Measurements from ENCODE around the gene CAMSAP1.
"Not testable (repeated sequence)": the region's sequence is repeated elsewhere in the genome, so short reads cannot be mapped to it uniquely, and the experiment has no call there.

CAMSAP1 gene

DNA sequence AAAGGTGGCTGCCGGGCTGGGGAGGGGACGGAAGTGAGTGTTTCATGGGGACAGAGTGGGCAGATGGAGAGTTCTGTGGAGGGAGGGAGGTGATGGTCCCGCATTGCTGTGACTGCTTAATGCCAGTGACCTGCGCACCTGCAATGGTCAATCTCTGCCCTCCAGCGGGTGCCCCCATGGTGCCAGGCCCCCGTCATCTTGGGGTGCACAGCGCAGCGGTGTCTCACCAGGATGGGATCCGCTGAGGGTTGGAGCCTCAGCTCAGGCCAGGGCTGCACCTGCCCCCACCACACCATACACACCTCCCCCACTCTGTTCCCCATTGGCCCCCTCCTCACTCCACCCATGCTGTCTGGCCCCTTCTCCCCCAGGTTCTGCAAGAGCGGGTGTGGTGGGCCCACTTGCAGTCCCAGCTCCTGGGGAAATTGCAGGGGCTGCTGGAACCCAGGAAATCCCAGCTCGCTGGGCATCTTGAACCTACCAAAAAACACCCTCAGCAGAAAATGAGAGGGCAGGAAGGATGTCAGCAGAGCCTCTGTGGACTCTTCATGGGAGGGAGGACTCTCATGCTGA lies 12.1 kb upstream of the CAMSAP1 start:
- ATAC-seq = no peak

DNA sequence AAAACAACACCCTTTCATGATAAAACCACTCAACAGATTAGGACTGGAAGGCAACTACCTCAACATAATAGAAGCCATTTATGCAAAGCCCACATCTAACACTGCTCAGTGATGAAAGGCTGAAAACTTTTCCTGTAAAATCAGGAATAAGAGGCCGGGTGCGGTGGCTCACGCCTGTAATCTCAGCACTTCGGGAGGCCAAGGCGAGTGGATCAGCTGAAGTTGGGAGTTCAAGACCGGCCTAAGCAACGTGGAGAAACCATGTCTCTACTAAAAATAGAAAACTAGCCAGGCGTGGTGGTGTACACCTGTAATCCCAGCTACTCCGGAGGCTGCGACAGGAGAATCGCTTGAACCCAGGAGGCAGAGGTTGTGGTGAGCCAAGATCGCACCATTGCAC lies 8.9 kb upstream of the CAMSAP1 start:
- not testable (repeated sequence) for ATAC-seq

More for the DNA sequence above, 12.1 kb upstream of the CAMSAP1 start:
- TF ChIP-seq SNAI2 (CRISPR knock-in tag; IDR thresholded peaks at IDR 0.05) (no peak), ZFP3 (CRISPR knock-in tag; IDR thresholded peaks at IDR 0.05) (no peak), PPARA (CRISPR knock-in tag; IDR thresholded peaks at IDR 0.05; ENCODE audit: borderline replicate concordance) (no peak), ISL1 (CRISPR knock-in tag; IDR thresholded peaks at IDR 0.05) (no peak), ESRRG (CRISPR knock-in tag; IDR thresholded peaks at IDR 0.05) (no peak), OSR1 (CRISPR knock-in tag; IDR thresholded peaks at IDR 0.05) (no peak), ZNF8 (CRISPR knock-in tag; IDR thresholded peaks at IDR 0.05) (no peak), TOX (CRISPR knock-in tag; IDR thresholded peaks at IDR 0.05; ENCODE audit: borderline replicate concordance) (no peak), BACH2 (CRISPR knock-in tag; IDR thresholded peaks at IDR 0.05; ENCODE audit: borderline replicate concordance) (no peak), CSDC2 (CRISPR knock-in tag; IDR thresholded peaks at IDR 0.05) (no peak), ZFP30 (CRISPR knock-in tag; IDR thresholded peaks at IDR 0.05) (no peak), ZC3H10 (CRISPR knock-in tag; IDR thresholded peaks at IDR 0.05) (no peak), ZNF565 (CRISPR knock-in tag; conservative IDR thresholded peaks at IDR 0.05; ENCODE audit: low read depth) (no peak), ZNF70 (CRISPR knock-in tag; IDR thresholded peaks at IDR 0.05) (no peak), ARNTL (CRISPR knock-in tag; IDR thresholded peaks at IDR 0.05; ENCODE audit: borderline replicate concordance, low read depth) (no peak)
- TF ChIP-seq, protein P1, sequence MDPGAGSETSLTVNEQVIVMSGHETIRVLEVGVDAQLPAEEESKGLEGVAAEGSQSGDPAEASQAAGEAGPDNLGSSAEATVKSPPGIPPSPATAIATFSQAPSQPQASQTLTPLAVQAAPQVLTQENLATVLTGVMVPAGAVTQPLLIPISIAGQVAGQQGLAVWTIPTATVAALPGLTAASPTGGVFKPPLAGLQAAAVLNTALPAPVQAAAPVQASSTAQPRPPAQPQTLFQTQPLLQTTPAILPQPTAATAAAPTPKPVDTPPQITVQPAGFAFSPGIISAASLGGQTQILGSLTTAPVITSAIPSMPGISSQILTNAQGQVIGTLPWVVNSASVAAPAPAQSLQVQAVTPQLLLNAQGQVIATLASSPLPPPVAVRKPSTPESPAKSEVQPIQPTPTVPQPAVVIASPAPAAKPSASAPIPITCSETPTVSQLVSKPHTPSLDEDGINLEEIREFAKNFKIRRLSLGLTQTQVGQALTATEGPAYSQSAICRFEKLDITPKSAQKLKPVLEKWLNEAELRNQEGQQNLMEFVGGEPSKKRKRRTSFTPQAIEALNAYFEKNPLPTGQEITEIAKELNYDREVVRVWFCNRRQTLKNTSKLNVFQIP (CRISPR knock-in tag; IDR thresholded peaks at IDR 0.05; ENCODE audit: borderline replicate concordance, low read depth) = no peak
- TF ChIP-seq, protein P2, sequence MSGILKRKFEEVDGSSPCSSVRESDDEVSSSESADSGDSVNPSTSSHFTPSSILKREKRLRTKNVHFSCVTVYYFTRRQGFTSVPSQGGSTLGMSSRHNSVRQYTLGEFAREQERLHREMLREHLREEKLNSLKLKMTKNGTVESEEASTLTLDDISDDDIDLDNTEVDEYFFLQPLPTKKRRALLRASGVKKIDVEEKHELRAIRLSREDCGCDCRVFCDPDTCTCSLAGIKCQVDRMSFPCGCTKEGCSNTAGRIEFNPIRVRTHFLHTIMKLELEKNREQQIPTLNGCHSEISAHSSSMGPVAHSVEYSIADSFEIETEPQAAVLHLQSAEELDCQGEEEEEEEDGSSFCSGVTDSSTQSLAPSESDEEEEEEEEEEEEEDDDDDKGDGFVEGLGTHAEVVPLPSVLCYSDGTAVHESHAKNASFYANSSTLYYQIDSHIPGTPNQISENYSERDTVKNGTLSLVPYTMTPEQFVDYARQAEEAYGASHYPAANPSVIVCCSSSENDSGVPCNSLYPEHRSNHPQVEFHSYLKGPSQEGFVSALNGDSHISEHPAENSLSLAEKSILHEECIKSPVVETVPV (CRISPR knock-in tag; IDR thresholded peaks at IDR 0.05) = no peak

DNA sequence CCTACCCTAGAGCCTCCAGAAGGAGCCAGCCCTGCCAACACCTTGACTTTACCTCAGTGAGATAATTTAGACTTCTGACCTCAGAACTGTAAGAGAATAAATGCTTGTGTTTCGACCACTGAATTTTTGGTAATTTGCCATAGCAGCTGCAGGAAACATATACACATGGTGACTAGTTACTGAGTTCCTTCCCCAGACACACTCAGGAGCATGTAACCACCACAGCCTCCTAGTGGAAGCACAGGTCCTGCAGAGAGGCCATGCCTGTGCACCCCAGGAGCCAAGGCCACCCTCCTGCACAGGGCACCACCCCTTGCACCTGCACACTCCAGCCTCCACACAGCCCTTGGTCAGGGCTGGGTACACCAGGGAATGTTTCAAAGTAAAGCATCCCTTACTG lies 7.6 kb upstream of the CAMSAP1 start:
- TF ChIP-seq CSDC2 (CRISPR knock-in tag; IDR thresholded peaks at IDR 0.05) (no peak), OSR1 (CRISPR knock-in tag; IDR thresholded peaks at IDR 0.05) (no peak), ZFP3 (CRISPR knock-in tag; IDR thresholded peaks at IDR 0.05) (no peak), RARB (CRISPR knock-in tag; IDR thresholded peaks at IDR 0.05) (no peak), TOX (CRISPR knock-in tag; IDR thresholded peaks at IDR 0.05; ENCODE audit: borderline replicate concordance) (no peak), ISL1 (CRISPR knock-in tag; IDR thresholded peaks at IDR 0.05) (no peak), ARNTL (CRISPR knock-in tag; IDR thresholded peaks at IDR 0.05; ENCODE audit: borderline replicate concordance, low read depth) (no peak), ESRRG (CRISPR knock-in tag; IDR thresholded peaks at IDR 0.05) (no peak), GLIS3 (CRISPR knock-in tag; IDR thresholded peaks at IDR 0.05) (no peak), SNAI2 (CRISPR knock-in tag; IDR thresholded peaks at IDR 0.05) (no peak), ZNF70 (CRISPR knock-in tag; IDR thresholded peaks at IDR 0.05) (no peak), ZC3H10 (CRISPR knock-in tag; IDR thresholded peaks at IDR 0.05) (no peak), PPARA (CRISPR knock-in tag; IDR thresholded peaks at IDR 0.05; ENCODE audit: borderline replicate concordance) (no peak)
- TF ChIP-seq, protein P2 (CRISPR knock-in tag; IDR thresholded peaks at IDR 0.05) = no peak
- TF ChIP-seq, protein P3, sequence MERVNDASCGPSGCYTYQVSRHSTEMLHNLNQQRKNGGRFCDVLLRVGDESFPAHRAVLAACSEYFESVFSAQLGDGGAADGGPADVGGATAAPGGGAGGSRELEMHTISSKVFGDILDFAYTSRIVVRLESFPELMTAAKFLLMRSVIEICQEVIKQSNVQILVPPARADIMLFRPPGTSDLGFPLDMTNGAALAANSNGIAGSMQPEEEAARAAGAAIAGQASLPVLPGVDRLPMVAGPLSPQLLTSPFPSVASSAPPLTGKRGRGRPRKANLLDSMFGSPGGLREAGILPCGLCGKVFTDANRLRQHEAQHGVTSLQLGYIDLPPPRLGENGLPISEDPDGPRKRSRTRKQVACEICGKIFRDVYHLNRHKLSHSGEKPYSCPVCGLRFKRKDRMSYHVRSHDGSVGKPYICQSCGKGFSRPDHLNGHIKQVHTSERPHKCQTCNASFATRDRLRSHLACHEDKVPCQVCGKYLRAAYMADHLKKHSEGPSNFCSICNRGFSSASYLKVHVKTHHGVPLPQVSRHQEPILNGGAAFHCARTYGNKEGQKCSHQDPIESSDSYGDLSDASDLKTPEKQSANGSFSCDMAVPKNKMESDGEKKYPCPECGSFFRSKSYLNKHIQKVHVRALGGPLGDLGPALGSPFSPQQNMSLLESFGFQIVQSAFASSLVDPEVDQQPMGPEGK (CRISPR knock-in tag; IDR thresholded peaks at IDR 0.05; ENCODE audit: borderline replicate concordance) = no peak
- TF ChIP-seq, protein P4, sequence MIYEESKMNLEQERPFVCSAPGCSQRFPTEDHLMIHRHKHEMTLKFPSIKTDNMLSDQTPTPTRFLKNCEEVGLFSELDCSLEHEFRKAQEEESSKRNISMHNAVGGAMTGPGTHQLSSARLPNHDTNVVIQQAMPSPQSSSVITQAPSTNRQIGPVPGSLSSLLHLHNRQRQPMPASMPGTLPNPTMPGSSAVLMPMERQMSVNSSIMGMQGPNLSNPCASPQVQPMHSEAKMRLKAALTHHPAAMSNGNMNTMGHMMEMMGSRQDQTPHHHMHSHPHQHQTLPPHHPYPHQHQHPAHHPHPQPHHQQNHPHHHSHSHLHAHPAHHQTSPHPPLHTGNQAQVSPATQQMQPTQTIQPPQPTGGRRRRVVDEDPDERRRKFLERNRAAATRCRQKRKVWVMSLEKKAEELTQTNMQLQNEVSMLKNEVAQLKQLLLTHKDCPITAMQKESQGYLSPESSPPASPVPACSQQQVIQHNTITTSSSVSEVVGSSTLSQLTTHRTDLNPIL (CRISPR knock-in tag; IDR thresholded peaks at IDR 0.05; ENCODE audit: low read depth) = no peak
- TF ChIP-seq, protein P5, sequence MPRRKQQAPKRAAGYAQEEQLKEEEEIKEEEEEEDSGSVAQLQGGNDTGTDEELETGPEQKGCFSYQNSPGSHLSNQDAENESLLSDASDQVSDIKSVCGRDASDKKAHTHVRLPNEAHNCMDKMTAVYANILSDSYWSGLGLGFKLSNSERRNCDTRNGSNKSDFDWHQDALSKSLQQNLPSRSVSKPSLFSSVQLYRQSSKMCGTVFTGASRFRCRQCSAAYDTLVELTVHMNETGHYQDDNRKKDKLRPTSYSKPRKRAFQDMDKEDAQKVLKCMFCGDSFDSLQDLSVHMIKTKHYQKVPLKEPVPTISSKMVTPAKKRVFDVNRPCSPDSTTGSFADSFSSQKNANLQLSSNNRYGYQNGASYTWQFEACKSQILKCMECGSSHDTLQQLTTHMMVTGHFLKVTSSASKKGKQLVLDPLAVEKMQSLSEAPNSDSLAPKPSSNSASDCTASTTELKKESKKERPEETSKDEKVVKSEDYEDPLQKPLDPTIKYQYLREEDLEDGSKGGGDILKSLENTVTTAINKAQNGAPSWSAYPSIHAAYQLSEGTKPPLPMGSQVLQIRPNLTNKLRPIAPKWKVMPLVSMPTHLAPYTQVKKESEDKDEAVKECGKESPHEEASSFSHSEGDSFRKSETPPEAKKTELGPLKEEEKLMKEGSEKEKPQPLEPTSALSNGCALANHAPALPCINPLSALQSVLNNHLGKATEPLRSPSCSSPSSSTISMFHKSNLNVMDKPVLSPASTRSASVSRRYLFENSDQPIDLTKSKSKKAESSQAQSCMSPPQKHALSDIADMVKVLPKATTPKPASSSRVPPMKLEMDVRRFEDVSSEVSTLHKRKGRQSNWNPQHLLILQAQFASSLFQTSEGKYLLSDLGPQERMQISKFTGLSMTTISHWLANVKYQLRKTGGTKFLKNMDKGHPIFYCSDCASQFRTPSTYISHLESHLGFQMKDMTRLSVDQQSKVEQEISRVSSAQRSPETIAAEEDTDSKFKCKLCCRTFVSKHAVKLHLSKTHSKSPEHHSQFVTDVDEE (CRISPR knock-in tag; IDR thresholded peaks at IDR 0.05) = no peak
- no peak for ATAC-seq

DNA sequence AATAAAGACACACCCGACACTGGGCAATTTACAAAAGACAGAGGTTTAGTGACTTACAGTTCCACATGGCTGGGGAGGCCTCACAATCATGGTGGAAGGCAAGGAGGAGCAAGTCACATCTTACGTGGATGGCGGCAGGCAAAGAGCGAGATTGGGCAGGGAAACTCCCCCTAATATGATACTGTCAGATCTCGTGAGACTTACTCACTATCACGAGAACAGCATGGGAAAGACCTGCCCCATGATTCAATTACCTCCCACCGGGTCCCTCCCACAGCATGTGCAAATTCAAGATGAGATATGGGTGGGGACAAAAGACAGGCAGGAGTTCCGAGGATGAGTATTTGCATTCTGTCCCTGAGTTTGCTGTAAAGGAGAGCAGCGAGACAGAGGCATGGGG lies 3.9 kb upstream of the CAMSAP1 start:
- not testable (repeated sequence) for ATAC-seq

Data from SK-N-SH treated with all-trans-retinoic acid at 6 μM for 48 hours (cell line).